GM21737 (cell line): ENCODE measurements around the gene IFITM10.

ENCODE experiments used
- ATAC-seq: cut with Tn5 transposase; IDR thresholded peaks from one replicate; pipeline ENCODE4 v1.9.1; 2021; ENCODE audit warnings: mild to moderate bottlenecking, moderate library complexity; ENCODE audit not compliant: unreplicated experiment

The IFITM10 gene

DNA sequence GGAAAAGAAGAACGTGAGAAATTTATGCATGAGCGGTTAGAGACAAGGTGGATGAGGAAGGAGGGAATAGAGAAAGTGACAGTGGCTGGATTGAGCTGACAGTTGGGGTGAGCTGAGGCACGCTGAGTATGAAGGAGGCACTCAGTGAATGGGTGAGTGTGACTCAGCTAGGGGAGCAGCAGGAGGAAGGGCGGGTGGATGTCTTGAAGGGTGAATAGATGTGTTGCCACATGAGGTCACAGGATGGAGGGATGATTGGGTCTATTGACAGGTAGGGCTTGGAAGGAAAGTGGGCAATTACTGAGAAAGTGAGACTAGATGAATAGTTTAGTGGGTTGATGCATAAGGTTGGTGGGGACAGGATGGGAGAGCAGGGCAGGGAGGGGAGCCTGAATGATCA lies 8.0 kb downstream of the IFITM10 start:
- ATAC-seq, result no peak

- no peak for ATAC-seq
Observed at GRCh38 chr11:1741741-1742140, 8.7 kb downstream of the IFITM10 start.

- no peak for ATAC-seq
Observed at GRCh38 chr11:1740786-1741530, 9.4 kb downstream of the IFITM10 start.

DNA sequence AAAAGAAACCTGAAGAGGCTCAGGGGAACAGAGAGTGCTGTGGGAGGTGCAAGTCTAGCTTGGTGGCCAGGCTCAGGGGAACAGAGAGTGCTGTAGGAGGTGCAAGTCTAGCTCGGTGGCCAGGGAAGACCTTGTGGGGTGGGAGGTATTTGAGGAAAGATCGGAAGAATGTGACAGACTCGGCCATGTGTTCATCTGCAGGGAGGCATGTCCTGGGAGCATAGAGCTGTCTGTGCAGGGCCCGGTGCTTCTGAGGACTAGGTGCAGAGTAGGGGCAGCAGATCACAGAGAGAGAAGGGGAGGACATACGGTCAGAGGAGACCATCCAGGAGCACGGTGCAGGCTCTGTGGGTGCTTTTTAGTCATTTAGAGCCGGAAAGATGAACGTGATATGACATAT lies 10.8 kb downstream of the IFITM10 start:
- ATAC-seq, result no peak

- no peak for ATAC-seq
Observed at GRCh38 chr11:1738380-1738779, 12.0 kb downstream of the IFITM10 start.

- ATAC-seq, result no peak
Observed at GRCh38 chr11:1737080-1737757, 13.2 kb downstream of the IFITM10 start.

- no peak for ATAC-seq
Observed at GRCh38 chr11:1736447-1736992, 13.9 kb downstream of the IFITM10 start.

DNA sequence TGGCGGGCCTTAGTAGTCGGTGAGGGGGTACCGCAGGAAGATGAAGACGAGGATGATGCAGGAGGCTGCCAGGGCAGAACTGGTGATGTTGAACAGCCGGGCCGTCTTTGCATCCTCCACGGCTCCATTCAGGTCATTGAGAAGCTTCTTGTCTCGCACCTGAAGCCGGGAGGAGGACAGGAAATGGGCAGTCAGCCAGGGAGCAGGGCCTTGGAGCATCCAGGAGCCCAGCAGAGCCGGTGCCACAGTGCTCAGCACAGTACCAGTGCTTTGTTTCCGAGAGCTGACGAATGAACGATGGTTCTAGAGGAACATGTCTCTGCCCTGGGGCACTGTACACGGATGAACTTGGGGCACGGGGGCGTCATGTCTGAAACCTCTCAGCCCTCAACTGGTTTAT lies 15.1 kb downstream of the IFITM10 start:
- no peak for ATAC-seq

- ATAC-seq, result no peak
Observed at GRCh38 chr11:1734641-1735081, 15.7 kb downstream of the IFITM10 start.

DNA sequence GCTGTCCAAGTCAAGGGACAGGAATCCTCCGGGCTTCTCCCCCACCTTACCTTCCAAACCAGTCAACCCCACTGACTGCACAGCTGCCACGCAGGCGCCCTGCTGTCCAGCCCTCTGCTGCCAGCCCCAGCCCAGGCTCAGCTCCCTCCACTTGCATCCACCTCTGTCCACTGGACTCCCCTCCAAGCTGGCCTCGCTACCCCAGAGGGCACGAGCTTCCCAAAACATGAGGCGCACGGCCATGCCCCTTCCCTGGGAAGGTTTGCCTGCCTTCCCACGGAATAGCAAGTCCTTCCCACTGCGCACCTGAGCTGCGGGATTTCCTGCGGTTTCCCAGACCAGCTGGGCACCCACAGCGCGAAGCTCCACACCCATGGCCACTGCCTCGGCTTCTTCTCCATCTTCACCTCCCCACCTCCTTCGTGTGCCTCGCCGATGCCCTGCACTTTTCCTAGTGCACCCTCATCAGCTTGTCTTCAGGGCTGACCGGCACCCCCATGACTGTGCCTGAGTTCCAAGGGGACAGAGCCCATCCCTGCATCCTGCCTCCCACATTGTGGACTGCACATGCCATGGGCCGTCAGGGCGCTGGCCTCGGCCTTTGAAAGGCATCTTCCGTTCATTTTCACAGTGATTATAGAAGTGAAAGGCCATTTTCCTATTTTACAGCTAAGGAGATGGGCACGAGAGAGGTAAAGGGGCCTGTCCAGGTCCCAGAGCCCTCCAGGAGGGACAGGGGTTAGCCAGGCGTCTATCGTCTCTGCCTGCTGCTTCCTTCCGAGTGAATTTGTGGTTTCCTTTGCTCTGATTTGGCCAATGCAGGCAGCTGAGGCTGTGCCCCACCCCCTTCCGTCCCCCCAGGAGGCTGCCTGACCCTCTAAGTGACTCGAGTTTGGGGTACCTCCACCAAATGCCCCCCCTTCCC lies 16.4 kb downstream of the IFITM10 start:
- ATAC-seq, result no peak

- ATAC-seq, result no peak
Observed at GRCh38 chr11:1733009-1733715, 17.2 kb downstream of the IFITM10 start.

DNA sequence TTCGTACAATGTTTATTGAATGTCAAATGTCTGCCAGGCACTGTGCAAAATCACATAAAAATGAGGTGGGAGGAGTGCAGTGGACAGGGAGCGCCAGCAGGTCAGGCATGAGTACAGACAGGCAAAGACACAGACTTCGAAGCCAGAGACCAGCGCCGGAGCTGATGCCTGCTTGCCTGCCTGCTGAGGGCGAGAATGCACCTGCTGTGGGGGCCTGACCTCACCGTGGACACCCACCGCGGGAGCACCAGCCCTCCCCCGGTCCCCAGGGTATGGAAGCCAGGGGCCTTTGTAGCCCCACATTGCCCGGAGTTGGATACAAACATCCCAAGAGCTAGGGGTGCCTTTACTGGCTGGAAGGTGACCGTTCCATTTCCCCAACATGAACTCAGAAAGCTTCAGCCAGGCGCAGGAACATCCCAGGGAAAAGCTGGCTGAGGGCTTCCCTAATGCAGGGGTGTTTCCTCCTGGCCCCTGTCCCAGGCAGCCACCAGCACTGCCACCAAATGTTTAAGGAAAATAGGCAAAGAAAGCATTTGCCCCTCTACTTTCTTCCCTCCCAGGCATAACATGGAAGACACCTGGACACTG lies 17.9 kb downstream of the IFITM10 start:
- no peak for ATAC-seq

GRCh38 chr11:1731451-1732059 lies 18.8 kb downstream of the IFITM10 start:
- ATAC-seq, result no peak

GRCh38 chr11:1730059-1730629 lies 20.3 kb downstream of the IFITM10 start:
- no peak for ATAC-seq

- ATAC-seq, result no peak
Observed at GRCh38 chr11:1729692-1730011, 20.7 kb downstream of the IFITM10 start.

- ATAC-seq, result no peak
Observed at GRCh38 chr11:1728931-1729691, 21.3 kb downstream of the IFITM10 start.

- no peak for ATAC-seq
Observed at GRCh38 chr11:1728301-1728700, 22.1 kb downstream of the IFITM10 start.

- ATAC-seq, result no peak
Observed at GRCh38 chr11:1727861-1728260, 22.5 kb downstream of the IFITM10 start.
